NCI-H187 (cell line): ENCODE results near the gene FYN.

Experiments
- DNase-seq, 2 experiments: peaks; one replicate each; lab custom pipeline; 2025; lab: John Stamatoyannopoulos, UW

FYN gene

GRCh38 chr6:111707773-111708172 lies 165.5 kb downstream of the FYN start:
- no peak for DNase-seq

- DNase-seq = no peak
These were observed 166.3 kb downstream of the FYN start for GRCh38 chr6:111706841-111707391.

GRCh38 chr6:111703723-111704122 lies 169.5 kb downstream of the FYN start:
- no peak for DNase-seq

- DNase-seq = no peak
These were observed 171.0 kb downstream of the FYN start for GRCh38 chr6:111702268-111702667.

GRCh38 chr6:111701146-111701545 lies 172.1 kb downstream of the FYN start:
- DNase-seq = no peak

- no peak for DNase-seq
These were observed 173.0 kb downstream of the FYN start for GRCh38 chr6:111700135-111700690.

- no peak for DNase-seq
These were observed 174.1 kb downstream of the FYN start for GRCh38 chr6:111699123-111699522.

- no peak for DNase-seq
These were observed 176.4 kb downstream of the FYN start for GRCh38 chr6:111696814-111697213.

GRCh38 chr6:111692327-111693164 lies 180.7 kb downstream of the FYN start:
- no peak for DNase-seq

- DNase-seq = no peak
These were observed 181.7 kb downstream of the FYN start for GRCh38 chr6:111691345-111692225.

GRCh38 chr6:111689946-111690345 lies 183.3 kb downstream of the FYN start:
- no peak for DNase-seq

- no peak for DNase-seq
These were observed 183.8 kb downstream of the FYN start for GRCh38 chr6:111689419-111689818.

GRCh38 chr6:111688331-111688730 lies 184.9 kb downstream of the FYN start:
- DNase-seq = no peak

- no peak for DNase-seq
These were observed 185.6 kb downstream of the FYN start for GRCh38 chr6:111687652-111688051.

- no peak for DNase-seq
These were observed 186.4 kb downstream of the FYN start for GRCh38 chr6:111686932-111687266.

- no peak for DNase-seq
These were observed 186.9 kb downstream of the FYN start for GRCh38 chr6:111686249-111686931.

GRCh38 chr6:111685526-111685925 lies 187.7 kb downstream of the FYN start:
- DNase-seq = no peak

GRCh38 chr6:111685058-111685457 lies 188.2 kb downstream of the FYN start:
- DNase-seq = no peak

- DNase-seq = no peak
These were observed 189.4 kb downstream of the FYN start for GRCh38 chr6:111683749-111684267.

GRCh38 chr6:111683157-111683556 lies 190.1 kb downstream of the FYN start:
- DNase-seq = no peak

- DNase-seq = no peak
These were observed 191.4 kb downstream of the FYN start for GRCh38 chr6:111681860-111682259.
